ACHN (cell line): ENCODE measurements around the gene NEGR1.

ENCODE experiments used
- DNase-seq: peaks from one replicate; pipeline ENCODE4 v3.0.0-alpha.2; 2015
- in situ Hi-C: cut with HindIII; loops from 2 replicates; pipeline ENCODE4 v1.10.0; 2017; ENCODE audit warnings: low sequenced_read_pairs, low pct_ligation_motif_present, low pct_unique_long_range_greater_than_20kb

The NEGR1 gene

GRCh38 chr1:71592646-71593274 is 689.6 kb downstream of the NEGR1 start:
- DNase-seq = no peak
- in situ Hi-C loops = no loop called here

- in situ Hi-C loops = no loop called here
- DNase-seq = no peak
Observed at GRCh38 chr1:71589005-71589404, 693.3 kb downstream of the NEGR1 start.

- DNase-seq = peak; percentile 39
Observed at GRCh38 chr1:71587961-71588360, 694.4 kb downstream of the NEGR1 start.

GRCh38 chr1:71586030-71586429 is 696.3 kb downstream of the NEGR1 start:
- in situ Hi-C loops = no loop called here
- no peak for DNase-seq

More at GRCh38 chr1:71587961-71588360, 694.4 kb downstream of the NEGR1 start:
- in situ Hi-C loops = no loop called here

- in situ Hi-C loops = no loop called here
- DNase-seq = no peak
Observed at GRCh38 chr1:71583756-71584155, 698.6 kb downstream of the NEGR1 start.

GRCh38 chr1:71582673-71583072 is 699.7 kb downstream of the NEGR1 start:
- no peak for DNase-seq
- in situ Hi-C loops = no loop called here

- in situ Hi-C loops = no loop called here
- DNase-seq = no peak
Observed at GRCh38 chr1:71577451-71578131, 704.7 kb downstream of the NEGR1 start.

GRCh38 chr1:71572038-71572437 is 710.3 kb downstream of the NEGR1 start:
- in situ Hi-C loops = no loop called here
- DNase-seq = no peak

- in situ Hi-C loops = no loop called here
- no peak for DNase-seq
Observed at GRCh38 chr1:71566413-71566812, 715.9 kb downstream of the NEGR1 start.

GRCh38 chr1:71565831-71566230 is 716.5 kb downstream of the NEGR1 start:
- in situ Hi-C loops = no loop called here
- DNase-seq = no peak

GRCh38 chr1:71565262-71565661 is 717.1 kb downstream of the NEGR1 start:
- no peak for DNase-seq
- in situ Hi-C loops = no loop called here

GRCh38 chr1:71562298-71562697 is 720.0 kb downstream of the NEGR1 start:
- DNase-seq = no peak
- in situ Hi-C loops = no loop called here

GRCh38 chr1:71561729-71562128 is 720.6 kb downstream of the NEGR1 start:
- DNase-seq = no peak
- in situ Hi-C loops = no loop called here

GRCh38 chr1:71561206-71561605 is 721.1 kb downstream of the NEGR1 start:
- no peak for DNase-seq
- in situ Hi-C loops = no loop called here

- in situ Hi-C loops = no loop called here
- no peak for DNase-seq
Observed at GRCh38 chr1:71559880-71560279, 722.5 kb downstream of the NEGR1 start.

GRCh38 chr1:71557138-71557537 is 725.2 kb downstream of the NEGR1 start:
- no peak for DNase-seq
- in situ Hi-C loops = no loop called here

- in situ Hi-C loops = loop anchor here (25.0 kb wide), 1 partner anchor 361 kb away; no protein-coding TSS in a partner anchor
- no peak for DNase-seq
Observed at GRCh38 chr1:71548398-71548890, 733.9 kb downstream of the NEGR1 start.

GRCh38 chr1:71542155-71542554 is 740.2 kb downstream of the NEGR1 start:
- in situ Hi-C loops = loop anchor here (25.0 kb wide), 1 partner anchor 355 kb away; no protein-coding TSS in a partner anchor
- DNase-seq = no peak

GRCh38 chr1:71533950-71534349 is 748.4 kb downstream of the NEGR1 start:
- in situ Hi-C loops = loop anchor here (25.0 kb wide), 1 partner anchor 347 kb away; no protein-coding TSS in a partner anchor
- DNase-seq = no peak

- in situ Hi-C loops = loop anchor here (25.0 kb wide), 1 partner anchor 345 kb away; no protein-coding TSS in a partner anchor
- no peak for DNase-seq
Observed at GRCh38 chr1:71532343-71532742, 750.0 kb downstream of the NEGR1 start.
